SU-DHL-6 (cell line): ENCODE results near the gene NHS.

Experiments used
- CTCF ChIP-seq: fragments of 200-600 bp; sonication (generic); IDR thresholded peaks from one replicate; pipeline ENCODE4 v1.5.1; 2017; ENCODE audit warnings: antibody characterized with exemption, mild to moderate bottlenecking, low read length, moderate library complexity; ENCODE audit not compliant: insufficient read depth, poor library complexity, severe bottlenecking
- EZH2phosphoT487 ChIP-seq: fragments of 200-600 bp; sonication (generic), shearing (Covaris generic); conservative IDR thresholded peaks from 2 replicates; pipeline ENCODE4 v1.6.1; 2018; ENCODE audit warnings: mild to moderate bottlenecking, antibody characterized with exemption, low read length, moderate library complexity, mixed read lengths

- TF ChIP-seq CTCF (no peak), EZH2phosphoT487 (no peak)
Measured at GRCh38 chrX:17475449-17476217, 100.6 kb downstream of the NHS start.
